Thyroid gland (tissue), 4 donors: ENCODE data around the gene DVL1. TPM values are rescaled to one million over a fixed set of nuclear protein-coding genes. Genes with fewer than 3 reads are reported as not detected.
A peak's percentile ranks its signal among the peaks of the same experiment; 100 is the strongest.

ENCODE experiments used
- DNase-seq, 2 donors: peaks; one replicate each; pipeline ENCODE4 v3.0.0-alpha.2; 2019
- H3K27ac ChIP-seq, 3 donors: fragments of 200-600 bp; sonication (generic); 1 replicate in 2 of 3; 2 replicates in 1 of 3; pipeline ENCODE4 v1.5.1; 2016 to 2019; ENCODE audit warnings: mild to moderate bottlenecking in 1 of 3, moderate library complexity in 1 of 3
- H3K27me3 ChIP-seq: fragments of 200-600 bp; sonication (generic); one replicate; pipeline ENCODE4 v1.5.1; 2019
- H3K36me3 ChIP-seq, 2 donors: fragments of 200-600 bp; sonication (generic); one replicate each; pipeline ENCODE4 v1.5.1; 2016 to 2019
- H3K4me1 ChIP-seq, 2 donors: fragments of 200-600 bp; sonication (generic); one replicate each; pipeline ENCODE4 v1.5.1; 2017 to 2019
- H3K4me3 ChIP-seq, 3 donors: fragments of 200-600 bp; sonication (generic); replicated peaks in 1 of 3; 1 replicate in 2 of 3; 2 replicates in 1 of 3; pipeline ENCODE4 v1.5.1; 2016; ENCODE audit warnings: mild to moderate bottlenecking in 1 of 3
- H3K9me3 ChIP-seq: fragments of 200-600 bp; sonication (generic); one replicate; pipeline ENCODE4 v1.5.1; 2017
- CTCF ChIP-seq, 6 experiments: fragments of 200-600 bp in 3 of 6; fragments of 450-650 bp in 3 of 6; sonication (generic) in 3 of 6; IDR thresholded peaks; one replicate each; pipeline ENCODE4 v1.5.1; 2016 to 2019; ENCODE audit warnings: antibody characterized with exemption in 6 of 6, mild to moderate bottlenecking in 2 of 6, inconsistent platforms in 1 of 6, moderate library complexity in 1 of 6
- POLR2A ChIP-seq, 2 donors: fragments of 450-650 bp; IDR thresholded peaks; one replicate each; pipeline ENCODE4 v1.6.1; 2017; ENCODE audit warnings: antibody characterized with exemption in 2 of 2, mild to moderate bottlenecking in 2 of 2, moderate library complexity in 1 of 2
- WGBS, 2 donors: methylation state at CpG; one replicate each; pipeline ENCODE4 v1.1.5; 2017; 5-methylcytosine and 5-hydroxymethylcytosine counted together
- intact Hi-C: fragments of 100-400 bp; cut with DNase I; formaldehyde crosslinking; loops from one replicate; pipeline ENCODE4 v1.15.1; 2023
- total RNA-seq, 4 donors: library from RNA; depleted of rRNA; stranded (reverse); fragments of >200 nt; gene quantifications; one replicate each; pipeline ENCODE4 v1.2.3, GENCODE V29; 2016

DVL1 gene
- total RNA-seq, 4 donors from 2014 or later: 46.6 to 79.4 (median 61.7) TPM

GRCh38 chr1:1324524-1325287 lies 24.5 kb downstream of the DVL1 start, which contains the start of the genes CPTP and INTS11:
TSS of gene CPTP (plus strand) at chr1:1324802. CDS start at chr1:1326911, 2,109 bp downstream.
TSS of gene INTS11 (minus strand) at chr1:1324660. CDS start at chr1:1324608, 52 bp downstream.
- Histone ChIP-seq H3K9me3 (no peaks in the 10 kb centered on the region), H3K27ac (peak within 1 kb of the TSS; percentile 73 to 79 (median 76)), H3K4me1 (peaks cover 12 to 35% of the 10 kb centered on the region in 2 donors), H3K36me3 (peaks cover 8 to 12% of the 10 kb centered on the region in 2 donors), H3K4me3 (peak within 1 kb of the TSS; percentile 71 to 98 (median 79)), H3K27me3 (no peaks in the 10 kb centered on the region)
- 0% methylated on average over 1 of the region's 84 CpGs; no CpG with 5 or more reads in 1 of the 2 donors for WGBS, 2 donors
- intact Hi-C loops: loop anchor here (10.0 kb wide), 1 partner anchor 50 kb away; the partner anchor contains the start of gene UBE2J2
- TF ChIP-seq CTCF (IDR thresholded peaks at IDR 0.05): no peak
- TF ChIP-seq POLR2A (IDR thresholded peaks at IDR 0.05): peak in 1 of 2 donors; percentile 70
- peak; percentile 90 to 95 for DNase-seq

- intact Hi-C loops: loop anchor here (10.0 kb wide), 1 partner anchor 49 kb away; the partner anchor contains the start of gene UBE2J2
- Histone ChIP-seq H3K36me3 (peaks cover 12 to 14% of the 10 kb centered on the region in 2 donors), H3K9me3 (no peaks in the 10 kb centered on the region), H3K27ac (peak overlapping the region in 2 of 3 donors; percentile 58 to 79), H3K27me3 (no peaks in the 10 kb centered on the region), H3K4me1 (peaks cover 12 to 35% of the 10 kb centered on the region in 2 donors), H3K4me3 (peak overlapping the region; percentile 71 to 98 (median 79))
- TF ChIP-seq CTCF (IDR thresholded peaks at IDR 0.05) (no peak), POLR2A (IDR thresholded peaks at IDR 0.05) (no peak)
- WGBS, 2 donors: 0% methylated on average over 2 of the region's 41 CpGs; no CpG with 5 or more reads in 1 of the 2 donors
- no peak for DNase-seq
Observed at GRCh38 chr1:1324084-1324523, 25.1 kb downstream of the DVL1 start.

- 88 to 91% methylated on average over 10 of the region's 10 CpGs for whole genome bisulfite sequencing, 2 donors
- Histone ChIP-seq H3K4me3 (no peak overlapping the region), H3K27ac (no peak overlapping the region)
Observed at GRCh38 chr1:1322952-1323351, 26.3 kb downstream of the DVL1 start.

GRCh38 chr1:1322418-1322817 lies 26.8 kb downstream of the DVL1 start:
- peaks cover 3 to 12% of the 10 kb centered on the region in 2 donors for H3K36me3 ChIP-seq
- no peaks in the 10 kb centered on the region for H3K9me3 ChIP-seq
- peaks cover 18 to 47% of the 10 kb centered on the region in 2 donors for H3K4me1 ChIP-seq
- intact Hi-C loops: loop anchor here (10.0 kb wide), 1 partner anchor 48 kb away; the partner anchor contains the start of gene UBE2J2
- no peak for TF ChIP-seq CTCF (IDR thresholded peaks at IDR 0.05)
- TF ChIP-seq POLR2A (IDR thresholded peaks at IDR 0.05): no peak
- H3K27me3 ChIP-seq: no peaks in the 10 kb centered on the region
- 80 to 93% methylated on average over 10 to 14 of the region's 14 CpGs for WGBS, 2 donors
- no peak for DNase-seq
- no peak overlapping the region for H3K4me3 ChIP-seq
- H3K27ac ChIP-seq: no peak overlapping the region

More at GRCh38 chr1:1322952-1323351, 26.3 kb downstream of the DVL1 start:
- no peak for TF ChIP-seq POLR2A (IDR thresholded peaks at IDR 0.05)
- no peak for TF ChIP-seq CTCF (IDR thresholded peaks at IDR 0.05)
- H3K9me3 ChIP-seq: no peaks in the 10 kb centered on the region
- no peaks in the 10 kb centered on the region for H3K27me3 ChIP-seq
- no peak for DNase-seq
- H3K36me3 ChIP-seq: peaks cover 9 to 17% of the 10 kb centered on the region in 2 donors
- peaks cover 18 to 45% of the 10 kb centered on the region in 2 donors for H3K4me1 ChIP-seq
- intact Hi-C loops: loop anchor here (10.0 kb wide), 1 partner anchor 48 kb away; the partner anchor contains the start of gene UBE2J2
